ENCODE results near the gene ZNF562. TPM values are rescaled to one million over a fixed set of nuclear protein-coding genes. Genes with fewer than 3 reads are reported as not detected.

ZNF562 gene
- total RNA-seq, 1 donor from 2014 or later: 26.2 TPM

GRCh38 chr19:9610484-9611113 lies 64.3 kb downstream of the ZNF562 start:
- peaks cover 60% of the 10 kb centered on the region for H3K36me3 ChIP-seq (ENCODE audit: insufficient read depth, low read length)
- no peaks in the 10 kb centered on the region for H3K27me3 Mint-ChIP-seq (ENCODE audit: low read depth, unreplicated experiment)
- no peak overlapping the region for H3K9ac ChIP-seq (ENCODE audit: low read length)
- peaks cover 2% of the 10 kb centered on the region for H3K4me1 Mint-ChIP-seq (ENCODE audit: low read depth, unreplicated experiment)
- H3K4me3 ChIP-seq (ENCODE audit: insufficient read depth, low read depth, low read length): no peak overlapping the region
- peaks cover 51% of the 10 kb centered on the region for H3K9me3 Mint-ChIP-seq (ENCODE audit: unreplicated experiment)
- H3K27ac Mint-ChIP-seq (ENCODE audit: unreplicated experiment): peak overlapping the region; percentile 83
- H3K4me3 Mint-ChIP-seq (ENCODE audit: unreplicated experiment): no peak overlapping the region
- no peaks in the 10 kb centered on the region for H3K79me2 ChIP-seq (ENCODE audit: insufficient read depth, low read length)
- H2AFZ ChIP-seq (ENCODE audit: low read depth, low read length): no peak overlapping the region
- no peak overlapping the region for H3K4me2 ChIP-seq (ENCODE audit: low read length)
- H3K27me3 ChIP-seq (ENCODE audit: insufficient read depth, low read length): no peaks in the 10 kb centered on the region
- DNase-seq (ENCODE audit: low read depth) (no peak), FAIRE-seq (no peak)
- TF ChIP-seq CTCF (IDR thresholded peaks at IDR 0.05; ENCODE audit: insufficient read depth, low read depth, low read length) (no peak), EZH2 (IDR thresholded peaks at IDR 0.05; ENCODE audit: insufficient read depth, low read length) (no peak)
- H3K9me3 ChIP-seq (ENCODE audit: insufficient read depth, low read depth, low read length): peaks cover 67% of the 10 kb centered on the region
- H4K20me1 ChIP-seq (ENCODE audit: insufficient read depth, low read length): no peaks in the 10 kb centered on the region
- H3K27ac ChIP-seq (ENCODE audit: low read depth, low read length): no peak overlapping the region
- H3K4me1 ChIP-seq (ENCODE audit: insufficient read depth, low read length): no peaks in the 10 kb centered on the region
- peaks cover 70% of the 10 kb centered on the region for H3K36me3 Mint-ChIP-seq (ENCODE audit: low read depth, unreplicated experiment)

- H3K79me2 ChIP-seq (ENCODE audit: insufficient read depth, low read length): no peaks in the 10 kb centered on the region
- no peak overlapping the region for H3K27ac ChIP-seq (ENCODE audit: low read depth, low read length)
- Mint-ChIP-seq H3K9me3 (ENCODE audit: unreplicated experiment) (peaks cover 51% of the 10 kb centered on the region), H3K36me3 (ENCODE audit: low read depth, unreplicated experiment) (peaks cover 62% of the 10 kb centered on the region), H3K4me1 (ENCODE audit: low read depth, unreplicated experiment) (no peaks in the 10 kb centered on the region), H3K27ac (ENCODE audit: unreplicated experiment) (no peak overlapping the region), H3K27me3 (ENCODE audit: low read depth, unreplicated experiment) (no peaks in the 10 kb centered on the region), H3K4me3 (ENCODE audit: unreplicated experiment) (no peak overlapping the region)
- H3K4me3 ChIP-seq (ENCODE audit: insufficient read depth, low read depth, low read length): no peak overlapping the region
- FAIRE-seq: no peak
- DNase-seq (ENCODE audit: low read depth): no peak
- H4K20me1 ChIP-seq (ENCODE audit: insufficient read depth, low read length): no peaks in the 10 kb centered on the region
- no peak overlapping the region for H2AFZ ChIP-seq (ENCODE audit: low read depth, low read length)
- H3K4me1 ChIP-seq (ENCODE audit: insufficient read depth, low read length): no peaks in the 10 kb centered on the region
- no peak overlapping the region for H3K4me2 ChIP-seq (ENCODE audit: low read length)
- no peaks in the 10 kb centered on the region for H3K27me3 ChIP-seq (ENCODE audit: insufficient read depth, low read length)
- TF ChIP-seq CTCF (IDR thresholded peaks at IDR 0.05; ENCODE audit: insufficient read depth, low read depth, low read length) (no peak), EZH2 (IDR thresholded peaks at IDR 0.05; ENCODE audit: insufficient read depth, low read length) (no peak)
- H3K9me3 ChIP-seq (ENCODE audit: insufficient read depth, low read depth, low read length): peaks cover 63% of the 10 kb centered on the region
- no peak overlapping the region for H3K9ac ChIP-seq (ENCODE audit: low read length)
- H3K36me3 ChIP-seq (ENCODE audit: insufficient read depth, low read length): peaks cover 55% of the 10 kb centered on the region
These were observed 66.0 kb downstream of the ZNF562 start for GRCh38 chr19:9608912-9609311.

GRCh38 chr19:9597027-9597426 lies 77.9 kb downstream of the ZNF562 start:
- Mint-ChIP-seq H3K9me3 (ENCODE audit: unreplicated experiment) (peaks cover 14% of the 10 kb centered on the region), H3K27me3 (ENCODE audit: low read depth, unreplicated experiment) (peaks cover 6% of the 10 kb centered on the region), H3K4me1 (ENCODE audit: low read depth, unreplicated experiment) (peaks cover 3% of the 10 kb centered on the region), H3K4me3 (ENCODE audit: unreplicated experiment) (no peak overlapping the region), H3K36me3 (ENCODE audit: low read depth, unreplicated experiment) (peaks cover 2% of the 10 kb centered on the region), H3K27ac (ENCODE audit: unreplicated experiment) (peak overlapping the region; percentile 23)
- DNase-seq (ENCODE audit: low read depth) (peak; percentile 90), FAIRE-seq (no peak)
- no peaks in the 10 kb centered on the region for H3K27me3 ChIP-seq (ENCODE audit: insufficient read depth, low read length)
- H3K79me2 ChIP-seq (ENCODE audit: insufficient read depth, low read length): no peaks in the 10 kb centered on the region
- H3K4me1 ChIP-seq (ENCODE audit: insufficient read depth, low read length): no peaks in the 10 kb centered on the region
- H3K36me3 ChIP-seq (ENCODE audit: insufficient read depth, low read length): no peaks in the 10 kb centered on the region
- no peaks in the 10 kb centered on the region for H4K20me1 ChIP-seq (ENCODE audit: insufficient read depth, low read length)
- no peak overlapping the region for H2AFZ ChIP-seq (ENCODE audit: low read depth, low read length)
- H3K9ac ChIP-seq (ENCODE audit: low read length): no peak overlapping the region
- H3K9me3 ChIP-seq (ENCODE audit: insufficient read depth, low read depth, low read length): peaks cover 13% of the 10 kb centered on the region
- TF ChIP-seq CTCF (IDR thresholded peaks at IDR 0.05; ENCODE audit: insufficient read depth, low read depth, low read length) (no peak), EZH2 (IDR thresholded peaks at IDR 0.05; ENCODE audit: insufficient read depth, low read length) (no peak)
- no peak overlapping the region for H3K4me2 ChIP-seq (ENCODE audit: low read length)
- no peak overlapping the region for H3K27ac ChIP-seq (ENCODE audit: low read depth, low read length)
- no peak overlapping the region for H3K4me3 ChIP-seq (ENCODE audit: insufficient read depth, low read depth, low read length)

Measured in astrocyte (in vitro differentiated cells and primary cell).